Activated B cell treated with CpG ODN at 0.5 μM for 24 hours (primary cell): ENCODE measurements around the gene GARRE1. TPM values are rescaled to one million over a fixed set of nuclear protein-coding genes. Genes with fewer than 3 reads are reported as not detected.

Experiments
- ATAC-seq: fragments of 200-7000 bp; cut with Tn5 transposase; one replicate; pipeline ENCODE4 v1.10.0; 2021; ENCODE audit warnings: low read depth, mild to moderate bottlenecking, moderate library complexity
- CTCF ChIA-PET: fragments of 350-600 bp; sonication (Branson Sonifier 250); formaldehyde crosslinking; loops from one replicate; lab custom pipeline; 2021; ENCODE audit warnings: antibody characterized with exemption; lab: Charles Lee
- POLR2A ChIA-PET: fragments of 350-600 bp; sonication (Branson Sonifier 250); formaldehyde crosslinking; loops from one replicate; lab custom pipeline; 2021; ENCODE audit warnings: antibody characterized with exemption; lab: Charles Lee
- DNase-seq: peaks from one replicate; pipeline ENCODE4 v3.0.0; 2022
- H3K27ac Mint-ChIP-seq: one replicate; pipeline ENCODE4 v1.8.0; 2020; ENCODE audit warnings: mixed read lengths
- H3K27me3 Mint-ChIP-seq: one replicate; pipeline ENCODE4 v1.8.0; 2021; ENCODE audit warnings: mixed read lengths
- H3K36me3 Mint-ChIP-seq: one replicate; pipeline ENCODE4 v1.8.0; 2021; ENCODE audit warnings: low read depth, mixed read lengths
- H3K4me1 Mint-ChIP-seq: one replicate; pipeline ENCODE4 v1.8.0; 2021; ENCODE audit warnings: mixed read lengths
- H3K4me3 Mint-ChIP-seq: one replicate; pipeline ENCODE4 v1.8.0; 2020; ENCODE audit warnings: mild to moderate bottlenecking, mixed read lengths
- H3K9me3 Mint-ChIP-seq: one replicate; pipeline ENCODE4 v1.8.0; 2020; ENCODE audit warnings: mixed read lengths
- CTCF ChIP-seq: fragments of 200-600 bp; IDR thresholded peaks from one replicate; pipeline ENCODE4 v1.8.0; 2022; ENCODE audit warnings: antibody characterized with exemption, mild to moderate bottlenecking
- intact Hi-C: fragments of 100-400 bp; cut with micrococcal nuclease; formaldehyde crosslinking; loops from one replicate; pipeline ENCODE4 v1.15.1; 2024
- total RNA-seq: library from RNA; stranded (reverse); gene quantifications from 2 replicates; pipeline ENCODE4 v1.2.3, GENCODE V29; 2022

The GARRE1 gene
- total RNA-seq, 1 donor from 2014 or later, result 30.6 TPM

GRCh38 chr19:34273121-34273520 is 18.8 kb downstream of the GARRE1 start:
- H3K4me3 Mint-ChIP-seq, result peak overlapping the region; percentile 67
- ATAC-seq, result no peak
- peaks cover 1% of the 10 kb centered on the region for H3K36me3 Mint-ChIP-seq
- peak overlapping the region; percentile 95 for H3K27ac Mint-ChIP-seq
- H3K4me1 Mint-ChIP-seq, result peaks cover 92% of the 10 kb centered on the region
- no peaks in the 10 kb centered on the region for H3K27me3 Mint-ChIP-seq
- DNase-seq, result no peak
- no peak for TF ChIP-seq CTCF
- CTCF ChIA-PET, result interaction anchor here (1.0 to 1.1 kb wide), 2 partner anchors 39 to 65 kb away, joined by 3 read pairs; no protein-coding TSS in a partner anchor
- POLR2A ChIA-PET, result interaction anchor here (1.4 kb wide), 1 partner anchor 20 kb away, joined by 3 read pairs; no protein-coding TSS in a partner anchor
- no peaks in the 10 kb centered on the region for H3K9me3 Mint-ChIP-seq
- intact Hi-C loops, result loop anchor here (5.0 kb wide), 1 partner anchor 44 kb away; no protein-coding TSS in a partner anchor

GRCh38 chr19:34274284-34274826 is 20.0 kb downstream of the GARRE1 start:
- no peak for DNase-seq
- TF ChIP-seq CTCF, result no peak
- CTCF ChIA-PET, result interaction anchor here (1.0 kb wide), 1 partner anchor 9 kb away, joined by 3 read pairs; no protein-coding TSS in a partner anchor
- no peak for ATAC-seq
- intact Hi-C loops, result loop anchor here (1.0 to 5.0 kb wide), 2 partner anchors 43 to 62 kb away; no protein-coding TSS in a partner anchor
- Mint-ChIP-seq H3K36me3 (peaks cover 5% of the 10 kb centered on the region), H3K27me3 (no peaks in the 10 kb centered on the region), H3K4me3 (no peak overlapping the region), H3K4me1 (peaks cover 88% of the 10 kb centered on the region), H3K9me3 (no peaks in the 10 kb centered on the region), H3K27ac (peak overlapping the region; percentile 95)
- POLR2A ChIA-PET, result no interaction called here

GRCh38 chr19:34274827-34275625 is 20.7 kb downstream of the GARRE1 start:
- Mint-ChIP-seq H3K36me3 (peaks cover 5% of the 10 kb centered on the region), H3K27me3 (no peaks in the 10 kb centered on the region), H3K9me3 (no peaks in the 10 kb centered on the region), H3K4me3 (no peak overlapping the region), H3K4me1 (peaks cover 84% of the 10 kb centered on the region), H3K27ac (peak overlapping the region; percentile 95)
- POLR2A ChIA-PET, result no interaction called here
- no peak for DNase-seq
- no peak for ATAC-seq
- intact Hi-C loops, result loop anchor here (1.0 to 5.0 kb wide), 2 partner anchors 42 to 61 kb away; no protein-coding TSS in a partner anchor
- CTCF ChIA-PET, result interaction anchor here (1.0 kb wide), 1 partner anchor 10 kb away, joined by 3 read pairs; no protein-coding TSS in a partner anchor
- TF ChIP-seq CTCF, result no peak

GRCh38 chr19:34275705-34276104 is 21.4 kb downstream of the GARRE1 start:
- no peak for ATAC-seq
- Mint-ChIP-seq H3K27me3 (no peaks in the 10 kb centered on the region), H3K9me3 (no peaks in the 10 kb centered on the region), H3K4me3 (no peak overlapping the region), H3K36me3 (peaks cover 5% of the 10 kb centered on the region), H3K4me1 (peaks cover 77% of the 10 kb centered on the region), H3K27ac (peak overlapping the region; percentile 1)
- ChIA-PET POLR2A (interaction anchor here (0.6 kb wide), 1 partner anchor 17 kb away, joined by 3 read pairs; no protein-coding TSS in a partner anchor), CTCF (no interaction called here)
- intact Hi-C loops, result no loop called here
- no peak for TF ChIP-seq CTCF
- no peak for DNase-seq

GRCh38 chr19:34276614-34277013 is 22.3 kb downstream of the GARRE1 start:
- Mint-ChIP-seq H3K27ac (peak overlapping the region; percentile 62), H3K27me3 (no peaks in the 10 kb centered on the region), H3K4me3 (peak overlapping the region; percentile 15), H3K36me3 (peaks cover 5% of the 10 kb centered on the region), H3K4me1 (peaks cover 69% of the 10 kb centered on the region), H3K9me3 (no peaks in the 10 kb centered on the region)
- DNase-seq, result no peak
- ChIA-PET POLR2A (interaction anchor here (0.6 to 1.3 kb wide), 2 partner anchors 18 to 38 kb away, joined by 3 read pairs; no protein-coding TSS in a partner anchor), CTCF (no interaction called here)
- no peak for ATAC-seq
- intact Hi-C loops, result no loop called here
- no peak for TF ChIP-seq CTCF
